ENCODE data around the gene NRCAM.

Gene NRCAM

GRCh38 chr7:108204281-108204796, 251.9 kb downstream of the NRCAM start:
- H3K4me3 ChIP-seq (ENCODE audit: low read length), result no peak overlapping the region
- TF ChIP-seq CTCF (IDR thresholded peaks at IDR 0.05; ENCODE audit: insufficient read depth, low read depth, low read length, missing control alignments), result no peak
- no peak for DNase-seq (ENCODE audit: low read depth)

GRCh38 chr7:108203537-108203936, 252.7 kb downstream of the NRCAM start:
- no peak for DNase-seq (ENCODE audit: low read depth)
- no peak for TF ChIP-seq CTCF (IDR thresholded peaks at IDR 0.05; ENCODE audit: insufficient read depth, low read depth, low read length, missing control alignments)

GRCh38 chr7:108202743-108203142, 253.5 kb downstream of the NRCAM start:
- no peak for TF ChIP-seq CTCF (IDR thresholded peaks at IDR 0.05; ENCODE audit: insufficient read depth, low read depth, low read length, missing control alignments)
- DNase-seq (ENCODE audit: low read depth), result no peak
- no peak overlapping the region for H3K4me3 ChIP-seq (ENCODE audit: low read length)

More at GRCh38 chr7:108203537-108203936, 252.7 kb downstream of the NRCAM start:
- no peak overlapping the region for H3K4me3 ChIP-seq (ENCODE audit: low read length)

DNA sequence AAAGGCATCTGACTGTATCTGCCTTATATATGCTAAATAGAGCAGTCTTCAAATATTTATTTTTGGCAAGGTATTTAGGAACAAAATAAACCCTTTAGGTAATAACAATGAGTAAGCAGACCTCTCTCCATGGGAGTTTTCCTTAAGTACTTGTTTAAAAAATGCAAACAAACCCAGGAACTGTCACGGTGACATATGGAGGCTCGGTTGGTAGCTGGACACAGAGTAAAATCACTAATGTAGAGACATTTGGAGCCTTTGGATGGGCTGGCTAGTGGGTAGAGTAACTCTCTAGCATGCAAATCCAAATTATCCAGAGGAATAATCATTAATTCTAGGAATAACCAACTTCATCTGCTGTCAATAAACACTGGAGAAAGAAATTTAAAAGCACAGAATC, 254.5 kb downstream of the NRCAM start:
- TF ChIP-seq CTCF (IDR thresholded peaks at IDR 0.05; ENCODE audit: insufficient read depth, low read depth, low read length, missing control alignments), result no peak
- no peak for DNase-seq (ENCODE audit: low read depth)
- no peak overlapping the region for H3K4me3 ChIP-seq (ENCODE audit: low read length)

DNA sequence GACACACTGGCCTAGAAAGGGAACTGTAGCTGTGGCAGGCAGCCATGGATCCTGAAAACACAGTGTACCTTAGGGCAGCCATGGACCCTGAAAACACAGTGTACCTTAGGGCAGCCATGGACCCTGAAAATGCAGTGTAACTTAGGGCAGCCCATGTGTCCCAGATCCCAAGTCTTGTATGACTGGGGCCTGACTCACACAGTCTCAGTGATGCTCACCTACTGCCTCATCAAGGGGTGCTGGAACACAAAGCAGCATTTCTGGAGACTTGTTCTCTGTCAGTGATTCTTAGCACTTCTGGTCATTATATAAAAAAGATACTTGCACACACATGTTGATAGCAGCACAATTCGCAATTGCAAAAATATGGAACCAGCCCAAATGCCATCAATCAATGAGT, 255.9 kb downstream of the NRCAM start:
- peak; percentile 80 for DNase-seq (ENCODE audit: low read depth)
- no peak overlapping the region for H3K4me3 ChIP-seq (ENCODE audit: low read length)
- no peak for TF ChIP-seq CTCF (IDR thresholded peaks at IDR 0.05; ENCODE audit: insufficient read depth, low read depth, low read length, missing control alignments)

- no peak for TF ChIP-seq CTCF (IDR thresholded peaks at IDR 0.05; ENCODE audit: insufficient read depth, low read depth, low read length, missing control alignments)
- no peak for DNase-seq (ENCODE audit: low read depth)
- no peak overlapping the region for H3K4me3 ChIP-seq (ENCODE audit: low read length)
These were observed 258.7 kb downstream of the NRCAM start for GRCh38 chr7:108197371-108198091.

- H3K4me3 ChIP-seq (ENCODE audit: low read length), result no peak overlapping the region
- peak; percentile 15 for DNase-seq (ENCODE audit: low read depth)
- TF ChIP-seq CTCF (IDR thresholded peaks at IDR 0.05; ENCODE audit: insufficient read depth, low read depth, low read length, missing control alignments), result no peak
These were observed 260.2 kb downstream of the NRCAM start for GRCh38 chr7:108196004-108196403.
